Adipose tissue (tissue), 3 donors: Measurements from ENCODE around the gene ARHGAP28. TPM values are rescaled to one million over a fixed set of nuclear protein-coding genes. Genes with fewer than 3 reads are reported as not detected.
"Not testable (repeated sequence)": the region's sequence is repeated elsewhere in the genome, so short reads cannot be mapped to it uniquely, and the experiment has no call there.

ENCODE experiments used
- H3K27ac ChIP-seq: one replicate; pipeline ENCODE4 v1.5.1; 2013; ENCODE audit warnings: low read depth, low read length
- WGBS, 3 donors: extraction: QIAGEN DNeasy Blood & Tissue Kit; methylation state at CpG; one replicate each; pipeline ENCODE4 v1.1.7; 2013; 5-methylcytosine and 5-hydroxymethylcytosine counted together
- polyA plus RNA-seq, 3 donors: library from polyadenylated mRNA; stranded (reverse); fragments of 200-250 nt; gene quantifications; one replicate each; pipeline ENCODE4 v1.2.3, GENCODE V29; 2013
- donor health status: healthy with polysubstance abuse.
- donor health status: Bipolar disorder and iron deficiency.
- donor health status: healthy.

The ARHGAP28 gene
- polyA plus RNA-seq, 3 donors: 2.5 to 4.4 (median 3.1) TPM

DNA sequence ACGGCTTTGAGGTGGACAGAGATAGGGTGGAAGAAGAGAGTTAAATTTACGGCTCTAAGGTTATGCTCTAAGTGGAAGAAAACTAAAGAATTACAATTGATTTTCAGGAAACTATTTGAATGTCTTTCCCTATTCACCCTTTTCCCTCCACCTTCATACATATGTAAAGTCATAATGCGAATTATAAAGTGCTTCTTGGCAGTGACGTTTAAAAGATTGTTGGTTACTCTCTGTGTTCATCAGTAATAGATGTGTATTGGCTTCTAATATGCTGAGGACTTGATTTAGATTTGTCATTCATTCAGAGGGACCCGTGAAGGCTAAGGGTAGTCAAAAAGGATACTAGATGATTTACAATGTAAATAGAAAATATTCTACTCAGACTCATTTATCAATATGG, 63.9 kb downstream of the ARHGAP28 start:
- 88 to 93% (median 88%) methylated on average over 5 of the region's 5 CpGs for WGBS, 3 donors
- H3K27ac ChIP-seq: no peak overlapping the region

DNA sequence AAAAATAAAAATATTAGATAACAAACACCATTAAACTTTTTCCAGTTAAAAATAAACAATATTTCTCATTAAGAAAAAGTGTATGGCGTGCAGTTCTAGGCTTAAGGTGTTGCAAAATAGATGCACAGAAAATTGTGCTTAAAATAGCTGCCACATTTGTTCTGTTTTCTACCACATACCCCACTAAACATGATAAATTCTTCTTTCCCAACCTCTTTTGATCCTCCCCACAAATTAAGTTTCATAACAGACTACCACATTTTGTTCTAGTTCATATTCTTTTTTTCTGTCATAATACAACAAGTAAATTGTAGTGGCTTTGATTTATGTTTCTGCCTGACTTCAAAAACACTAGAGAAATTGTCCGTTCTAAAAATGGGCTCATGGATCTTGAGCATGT, 64.5 kb downstream of the ARHGAP28 start:
- WGBS, 3 donors: 77 to 95% (median 80%) methylated on average over 2 of the region's 2 CpGs
- no peak overlapping the region for H3K27ac ChIP-seq

DNA sequence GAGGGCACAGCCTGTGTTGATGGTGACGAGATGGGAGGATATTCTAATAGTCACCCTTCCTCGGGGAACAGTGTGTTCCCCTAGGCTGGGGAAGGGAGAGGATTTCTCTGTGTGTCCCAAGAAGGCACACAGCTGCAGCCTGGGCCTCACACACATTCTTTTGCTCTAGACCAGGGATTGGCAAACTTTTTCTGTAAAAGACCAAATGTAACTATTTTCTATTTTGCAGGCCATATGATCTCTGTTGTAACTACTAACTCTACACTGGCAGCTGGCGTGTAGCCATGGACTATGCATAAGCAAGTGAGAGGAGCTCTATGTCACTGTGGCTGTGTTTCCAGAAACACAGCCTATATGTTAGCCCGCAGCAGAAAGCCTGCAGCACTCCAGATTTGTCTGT, 65.8 kb downstream of the ARHGAP28 start:
- no peak overlapping the region for H3K27ac ChIP-seq
- WGBS, 3 donors: 74 to 90% (median 83%) methylated on average over 4 of the region's 4 CpGs

DNA sequence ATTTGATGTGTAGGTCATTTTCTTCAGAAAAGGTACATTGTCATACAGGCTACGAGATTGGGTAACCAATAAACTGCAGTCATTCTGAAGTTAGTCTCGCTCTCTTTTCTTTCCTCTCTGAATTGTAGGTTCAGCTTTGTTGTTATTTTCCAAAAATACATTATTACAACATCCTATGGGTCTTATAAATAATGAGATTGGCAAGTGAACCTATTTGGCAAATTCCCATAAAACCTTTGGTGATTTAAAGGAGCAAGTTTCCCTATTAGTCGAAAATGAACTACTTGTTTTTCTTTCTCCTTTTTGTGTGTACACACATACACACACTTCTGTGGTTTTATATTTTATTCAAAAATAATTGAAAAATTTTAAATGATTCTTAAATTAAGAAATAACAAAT, 67.0 kb downstream of the ARHGAP28 start:
- 88 to 93% (median 90%) methylated on average over 3 of the region's 3 CpGs for WGBS, 3 donors
- H3K27ac ChIP-seq: no peak overlapping the region

DNA sequence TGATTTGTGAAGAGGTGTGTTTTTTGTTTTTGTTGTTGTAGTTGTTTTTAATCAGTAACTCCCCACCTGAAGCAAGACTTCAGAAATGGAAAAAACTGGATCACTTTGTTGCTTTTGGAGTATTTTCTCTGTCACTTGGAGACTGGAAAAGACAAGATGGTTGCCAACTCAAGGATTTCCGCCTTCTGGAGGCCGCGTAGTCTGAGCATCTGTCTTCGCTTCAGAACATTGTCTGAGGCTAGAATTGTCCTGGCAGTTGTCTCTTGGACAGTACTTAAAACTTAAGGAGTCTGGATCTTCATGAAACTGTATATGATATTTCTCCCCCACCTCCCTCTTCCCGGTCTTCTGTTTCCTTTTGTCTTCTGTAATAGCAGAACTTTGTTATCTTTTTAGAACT, 67.7 kb downstream of the ARHGAP28 start:
- H3K27ac ChIP-seq: no peak overlapping the region
- WGBS, 3 donors: 85 to 95% (median 94%) methylated on average over 5 of the region's 5 CpGs

DNA sequence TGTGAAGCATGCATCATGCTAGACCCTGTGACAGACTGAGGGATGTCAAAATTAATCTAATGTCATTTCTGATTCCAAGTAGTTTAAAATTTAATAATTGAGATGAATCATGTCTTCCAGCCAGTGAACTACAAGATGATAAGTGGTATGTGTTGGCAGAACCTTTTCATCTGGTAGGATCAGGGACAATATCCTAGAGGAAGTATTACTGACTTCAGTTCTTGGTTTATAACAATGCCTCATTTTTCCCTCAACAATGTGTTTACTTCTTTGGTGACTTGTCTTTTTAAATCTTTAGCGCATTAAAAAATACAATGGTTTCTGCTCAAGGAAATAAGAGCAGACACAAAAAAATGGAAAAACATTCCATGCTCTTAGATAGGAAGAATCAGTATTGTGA, 69.4 kb downstream of the ARHGAP28 start:
- 86 to 97% (median 89%) methylated on average over 1 of the region's 1 CpG for WGBS, 3 donors
- H3K27ac ChIP-seq: no peak overlapping the region

DNA sequence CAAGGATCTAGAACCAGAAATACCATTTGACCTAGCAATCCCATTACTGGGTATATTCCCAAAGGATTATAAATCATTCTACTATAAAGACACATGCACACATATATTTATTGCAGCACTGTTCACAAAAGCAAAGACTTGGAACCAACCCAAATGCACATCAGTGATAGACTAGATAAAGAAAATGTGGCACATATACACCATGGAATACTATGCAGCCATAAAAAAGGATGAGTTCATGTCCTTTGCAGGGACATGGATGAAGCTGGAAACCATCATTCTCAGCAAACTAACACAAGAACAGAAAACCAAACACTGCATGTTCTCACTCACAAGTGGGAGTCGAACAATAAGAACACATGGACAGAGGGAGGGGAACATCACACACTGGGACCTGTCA, 70.8 kb downstream of the ARHGAP28 start:
- WGBS, 3 donors: 95 to 100% (median 100%) methylated on average over 1 of the region's 1 CpG
- not testable (repeated sequence) for H3K27ac ChIP-seq

DNA sequence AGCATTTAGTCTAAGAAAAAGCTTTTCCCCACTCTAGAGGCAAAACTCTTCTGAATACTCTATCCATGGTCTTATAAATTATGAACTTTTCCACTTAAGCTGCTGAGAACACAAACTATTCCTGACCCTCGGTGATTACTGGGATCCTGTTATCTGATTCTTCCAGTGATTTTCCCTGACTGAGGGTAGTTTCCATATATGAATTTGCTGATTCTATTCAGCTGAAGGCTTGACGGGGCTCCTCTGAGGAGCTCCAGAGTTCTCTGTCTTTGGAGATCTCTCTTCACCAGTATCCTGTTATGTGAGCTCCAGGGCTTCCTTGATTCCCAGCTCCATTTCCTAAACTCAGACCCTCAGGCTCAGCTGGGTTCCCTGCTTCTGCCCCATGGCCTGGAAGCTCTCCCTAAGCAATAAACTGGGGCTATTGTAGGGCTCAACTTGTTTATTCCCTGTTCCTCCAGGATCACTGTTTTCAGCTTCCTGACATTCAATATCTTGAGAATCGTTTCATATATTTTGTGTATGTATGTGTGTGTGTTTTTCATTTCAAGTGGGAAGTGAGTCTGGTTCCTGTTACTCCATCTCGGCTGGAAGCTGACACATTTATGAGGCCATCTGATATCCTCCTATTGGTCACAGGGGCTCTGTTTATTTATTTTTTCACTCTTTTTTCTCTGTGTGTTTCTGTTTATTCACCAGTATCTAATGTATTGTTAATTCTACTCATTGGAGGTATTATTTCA, 78.2 kb downstream of the ARHGAP28 start:
- 39 to 60% (median 49%) methylated on average over 4 of the region's 4 CpGs for WGBS, 3 donors
- H3K27ac ChIP-seq: no peak overlapping the region

DNA sequence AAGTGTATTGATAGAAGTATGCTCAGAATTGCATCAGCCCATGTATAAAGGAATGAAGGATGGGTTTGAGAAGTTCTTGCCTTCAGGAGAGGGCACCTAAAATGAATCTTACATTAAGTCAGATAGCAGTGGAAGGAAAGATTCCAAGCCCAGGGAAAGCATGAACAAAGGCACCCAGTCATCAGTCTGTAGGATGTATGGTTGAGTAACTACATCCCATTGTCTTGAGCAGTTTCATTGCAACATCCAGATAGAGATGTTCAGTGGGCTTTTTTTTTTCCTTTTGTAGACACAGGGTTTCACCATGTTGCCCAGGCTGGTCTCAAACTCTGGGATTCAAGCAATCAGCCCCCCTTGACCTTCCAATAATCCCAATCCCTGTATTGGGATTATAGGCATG, 80.7 kb downstream of the ARHGAP28 start:
- no peak overlapping the region for H3K27ac ChIP-seq

DNA sequence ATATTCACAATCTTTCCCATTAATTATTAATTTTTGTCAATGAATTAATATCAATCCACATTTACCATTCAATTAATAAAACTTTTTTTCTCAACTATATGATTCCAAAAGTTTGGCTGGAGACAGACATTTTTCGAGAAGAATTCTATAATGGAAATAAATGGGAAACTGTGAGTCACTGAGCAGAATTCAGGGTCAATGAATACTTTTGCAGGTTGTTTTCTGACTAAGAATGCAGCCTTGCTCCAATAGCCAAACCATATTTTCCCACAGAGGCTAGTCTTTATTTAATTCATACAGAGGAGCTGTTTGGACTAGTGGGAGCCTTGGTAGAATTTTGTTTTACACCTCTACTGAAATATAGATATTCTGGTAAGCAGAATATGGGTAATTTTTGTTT, 82.3 kb downstream of the ARHGAP28 start:
- WGBS, 3 donors: 75 to 89% (median 82%) methylated on average over 1 of the region's 1 CpG

DNA sequence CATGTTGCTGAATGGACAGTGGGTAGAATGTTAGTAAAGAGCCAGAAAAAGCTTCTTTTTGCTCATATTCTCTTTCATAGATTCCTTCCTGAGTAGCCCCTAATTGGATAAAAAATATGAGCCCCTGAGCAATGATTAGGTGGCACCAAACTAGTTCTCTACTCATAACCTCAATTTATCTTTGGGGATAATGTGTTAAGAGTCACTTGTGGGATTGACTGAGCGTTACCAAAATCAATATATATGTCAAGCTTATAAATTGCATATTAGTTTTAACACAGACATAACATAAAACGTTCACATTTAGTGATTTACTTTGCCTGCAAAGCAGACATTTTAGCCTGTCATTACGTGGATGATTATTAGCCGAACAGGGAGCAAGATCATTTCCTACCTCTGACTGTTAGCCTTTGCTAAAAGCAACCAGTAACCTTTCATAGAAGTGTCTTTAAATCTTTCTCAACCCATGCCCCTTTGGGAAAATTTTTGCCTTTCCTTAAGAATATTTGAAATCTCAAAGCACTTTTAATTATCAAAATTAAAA, 85.4 kb downstream of the ARHGAP28 start:
- 73 to 87% (median 84%) methylated on average over 4 of the region's 4 CpGs for WGBS, 3 donors
- H3K27ac ChIP-seq: no peak overlapping the region

More for the DNA sequence above, 82.3 kb downstream of the ARHGAP28 start:
- no peak overlapping the region for H3K27ac ChIP-seq

DNA sequence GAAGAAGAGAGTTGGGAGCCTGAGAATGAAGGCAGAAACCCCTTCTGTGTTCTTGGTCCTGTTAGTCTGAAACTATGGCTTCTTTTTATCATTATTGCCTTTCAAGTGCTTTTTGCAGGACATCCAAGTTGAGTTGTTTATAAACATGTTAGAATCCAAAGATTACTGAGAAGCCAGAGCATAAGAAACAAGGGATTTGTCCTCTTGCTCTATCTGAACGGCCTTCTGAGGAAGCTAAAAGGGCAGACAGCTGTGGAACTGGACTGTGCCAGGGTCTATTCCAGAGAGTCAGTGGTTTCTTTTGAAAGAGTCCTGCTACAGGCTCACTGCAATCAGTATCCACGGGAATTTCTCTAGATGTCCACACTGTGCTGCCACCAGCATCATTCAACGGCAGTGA, 86.6 kb downstream of the ARHGAP28 start:
- WGBS, 3 donors: 78 to 87% (median 86%) methylated on average over 3 of the region's 3 CpGs
- no peak overlapping the region for H3K27ac ChIP-seq

DNA sequence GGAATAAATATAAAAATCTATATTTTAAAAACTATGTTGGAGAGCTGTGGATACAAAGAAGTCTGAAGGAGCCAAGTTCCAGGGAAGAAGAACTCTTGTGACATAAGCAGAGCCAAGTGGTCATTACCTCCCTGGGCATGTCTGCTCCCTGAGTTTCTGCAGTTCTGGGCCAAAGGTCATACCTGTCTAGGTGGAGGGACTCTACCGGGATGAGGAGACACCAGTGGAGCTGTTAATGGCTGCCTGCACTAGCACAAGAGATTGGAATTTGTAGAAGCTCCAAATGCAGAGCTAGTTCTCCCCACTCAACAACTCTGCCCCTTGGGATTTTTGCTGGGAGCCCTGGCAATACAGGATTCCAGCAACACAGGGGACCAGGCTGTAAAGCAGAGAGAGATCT, 89.8 kb downstream of the ARHGAP28 start:
- no peak overlapping the region for H3K27ac ChIP-seq
- 57 to 86% (median 57%) methylated on average over 1 of the region's 1 CpG for WGBS, 3 donors

DNA sequence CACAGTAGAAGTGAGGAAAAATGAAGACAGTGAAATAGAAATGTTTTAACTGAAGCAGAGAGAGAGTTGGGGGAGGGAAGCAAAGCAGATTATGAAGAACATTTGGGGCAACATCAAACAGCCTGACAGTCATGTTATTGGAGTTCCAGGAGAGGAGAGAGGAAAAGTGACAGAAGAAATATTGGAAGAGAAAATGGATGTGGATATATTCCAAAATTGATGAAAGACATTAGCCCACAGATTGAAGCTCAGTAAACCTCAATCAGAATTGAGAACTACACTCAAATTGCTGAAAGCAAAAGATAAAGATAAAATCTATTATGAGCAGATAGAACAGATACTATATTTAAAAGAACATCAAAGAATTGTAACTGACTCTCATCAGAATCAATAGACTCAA, 90.8 kb downstream of the ARHGAP28 start:
- H3K27ac ChIP-seq: no peak overlapping the region

DNA sequence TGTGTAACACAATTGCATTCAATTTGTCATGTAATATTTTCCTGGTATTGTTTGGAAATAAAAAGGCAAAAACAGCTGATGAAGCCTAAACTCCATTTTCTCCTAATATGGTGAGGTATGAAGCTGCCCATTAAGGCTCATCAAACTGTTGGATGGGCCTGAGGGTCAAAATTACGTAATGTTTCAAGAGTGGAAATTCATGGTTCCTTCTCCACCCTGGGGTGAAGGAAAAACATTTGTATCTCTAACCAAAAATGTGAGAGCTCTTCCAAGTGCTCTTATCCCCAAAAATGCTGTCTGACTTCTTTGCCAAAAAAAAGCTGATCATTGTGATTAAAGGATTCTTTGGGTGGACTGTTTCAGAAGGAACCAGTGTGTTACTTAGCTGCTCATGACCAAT, 91.8 kb downstream of the ARHGAP28 start:
- H3K27ac ChIP-seq: no peak overlapping the region
- WGBS, 3 donors: 65 to 88% (median 69%) methylated on average over 1 of the region's 1 CpG

DNA sequence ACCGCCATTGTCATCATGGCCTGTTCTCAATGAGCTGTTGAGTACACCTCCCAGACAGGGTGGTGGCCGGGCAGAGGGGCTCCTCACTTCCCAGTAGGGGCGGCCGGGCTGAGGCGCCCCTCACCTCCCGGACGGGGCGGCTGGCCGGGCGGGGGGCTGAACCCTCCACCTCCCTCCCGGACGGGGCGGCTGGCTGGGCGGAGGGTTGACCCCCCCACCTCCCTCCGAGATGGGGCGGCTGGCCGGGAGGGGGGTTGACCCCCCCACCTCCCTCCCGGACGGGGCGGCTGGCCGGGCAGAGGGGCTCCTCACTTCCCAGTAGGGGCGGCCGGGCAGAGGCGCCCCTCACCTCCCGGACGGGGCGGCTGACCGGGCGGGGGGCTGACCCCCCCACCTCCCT, 97.6 kb downstream of the ARHGAP28 start:
- H3K27ac ChIP-seq: not testable (repeated sequence)
- 98 to 100% (median 99%) methylated on average over 2 to 16 of the region's 29 CpGs for WGBS, 3 donors

DNA sequence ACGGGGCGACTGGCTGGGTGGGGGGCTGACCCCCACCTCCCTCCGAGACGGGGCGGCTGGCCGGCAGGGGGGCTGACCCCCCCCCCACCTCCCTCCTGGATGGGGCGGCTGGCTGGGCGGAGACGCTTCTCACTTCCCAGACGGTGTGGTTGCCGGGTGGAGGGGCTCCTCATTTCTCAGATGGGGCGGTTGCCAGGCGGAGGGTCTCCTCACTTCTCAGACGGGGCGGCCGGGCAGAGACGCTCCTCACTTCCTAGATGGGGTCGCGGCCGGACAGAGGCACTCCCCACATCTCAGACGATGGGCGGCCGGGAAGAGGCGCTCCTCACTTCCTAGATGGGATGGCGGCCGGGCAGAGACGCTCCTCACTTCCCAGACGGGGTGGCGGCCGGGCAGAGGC, 98.0 kb downstream of the ARHGAP28 start:
- not testable (repeated sequence) for H3K27ac ChIP-seq

DNA sequence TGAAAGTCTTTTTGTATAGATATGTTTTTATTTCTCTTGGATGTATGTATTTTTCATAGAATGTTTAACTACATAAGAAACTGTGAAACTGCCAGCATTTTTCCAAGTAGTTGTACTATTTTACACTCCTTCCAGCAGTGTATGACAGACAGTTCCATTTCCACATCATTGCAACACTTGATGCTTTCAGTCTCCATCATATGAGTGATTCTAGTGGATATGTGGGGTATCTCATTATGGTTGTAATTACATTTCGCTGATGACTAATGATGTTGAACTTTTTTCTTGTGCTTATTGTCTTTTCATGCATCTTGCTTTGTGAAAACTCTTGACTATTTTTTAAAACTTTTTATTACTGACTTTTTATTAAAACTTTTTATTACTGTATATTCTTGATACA, 101.4 kb downstream of the ARHGAP28 start:
- H3K27ac ChIP-seq: no peak overlapping the region
- WGBS, 3 donors: 88 to 97% (median 94%) methylated on average over 1 of the region's 1 CpG

More for the DNA sequence above, 98.0 kb downstream of the ARHGAP28 start:
- 94 to 95% (median 95%) methylated on average over 13 to 27 of the region's 30 CpGs for WGBS, 3 donors

DNA sequence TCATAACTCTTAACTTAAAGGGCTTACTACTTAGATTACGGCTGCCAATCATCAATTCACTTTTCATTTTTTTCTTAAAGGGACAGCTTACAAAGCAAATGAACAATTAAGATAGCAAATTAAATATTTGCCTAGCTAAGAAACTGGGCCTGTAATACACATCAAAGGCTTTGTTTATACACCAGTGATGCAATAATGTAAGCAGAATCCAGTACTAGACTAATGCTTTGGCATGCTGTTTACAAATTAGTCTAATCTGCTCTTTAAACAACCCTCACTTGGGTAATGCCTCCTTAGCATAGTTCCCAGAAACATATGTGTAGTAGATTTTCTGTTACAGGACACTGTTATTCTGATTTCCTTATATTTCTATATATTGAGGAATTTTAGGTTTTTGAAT, 105.8 kb downstream of the ARHGAP28 start:
- no peak overlapping the region for H3K27ac ChIP-seq
- WGBS, 3 donors: 50 to 92% (median 85%) methylated on average over 1 of the region's 1 CpG

DNA sequence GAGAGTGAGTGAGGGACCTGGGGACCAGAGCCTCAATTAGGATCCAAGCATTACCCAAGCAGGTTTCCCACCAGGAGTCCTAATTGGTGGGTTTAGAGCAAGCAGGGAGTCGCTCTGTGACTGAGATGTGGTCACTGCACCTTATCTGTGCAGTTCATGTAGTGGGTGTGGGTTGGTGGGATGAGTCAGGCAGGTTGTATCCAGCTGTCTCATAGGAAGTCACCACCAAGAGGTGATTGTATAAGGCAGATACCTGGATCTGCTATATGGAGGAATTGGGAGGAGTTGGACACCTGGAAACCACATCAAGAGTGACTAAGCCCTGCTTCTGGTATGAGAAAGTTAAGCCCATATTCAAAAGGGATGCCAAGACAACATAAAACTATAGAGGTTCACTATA, 106.8 kb downstream of the ARHGAP28 start:
- 81 to 95% (median 92%) methylated on average over 1 of the region's 1 CpG for WGBS, 3 donors

More for the DNA sequence above, 106.8 kb downstream of the ARHGAP28 start:
- no peak overlapping the region for H3K27ac ChIP-seq
